IPS-11a (cell line): Measurements from ENCODE around the gene ZNF678.

ENCODE experiments used
- H3K4me3 ChIP-seq: one replicate; pipeline ENCODE4 v1.5.1; 2013; ENCODE audit warnings: low read depth, low read length, control low read depth

The ZNF678 gene

GRCh38 chr1:227563324-227564201 lies at the start of gene ZNF678:
ZNF678 (plus strand) TSS chr1:227563556; CDS start chr1:227650992, 87,436 bp downstream.
- peak within 1 kb of the TSS; percentile 67 for H3K4me3 ChIP-seq

DNA sequence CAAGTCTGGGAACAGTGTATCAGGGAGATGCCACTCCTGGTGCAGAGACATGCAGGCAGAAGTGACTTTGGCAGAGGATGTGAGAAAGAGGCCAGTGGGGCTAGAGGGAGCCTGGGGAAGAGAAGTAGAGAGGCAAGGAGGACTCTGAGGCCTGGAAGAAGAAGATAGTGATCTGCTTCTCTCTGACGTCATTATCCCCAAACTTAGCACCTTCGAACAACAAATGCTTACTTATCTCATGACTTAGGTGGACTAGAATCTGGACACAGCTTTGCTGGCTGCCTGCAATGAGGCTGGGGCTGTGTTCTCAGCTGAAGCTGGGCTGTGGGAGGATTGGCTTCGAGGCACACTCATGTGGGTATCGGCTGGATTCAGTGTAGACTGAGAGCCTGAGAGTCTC lies 44.5 kb upstream of the ZNF678 start:
- no peak overlapping the region for H3K4me3 ChIP-seq

- no peak overlapping the region for H3K4me3 ChIP-seq
Measured at GRCh38 chr1:227521782-227522181, 41.6 kb upstream of the ZNF678 start.

DNA sequence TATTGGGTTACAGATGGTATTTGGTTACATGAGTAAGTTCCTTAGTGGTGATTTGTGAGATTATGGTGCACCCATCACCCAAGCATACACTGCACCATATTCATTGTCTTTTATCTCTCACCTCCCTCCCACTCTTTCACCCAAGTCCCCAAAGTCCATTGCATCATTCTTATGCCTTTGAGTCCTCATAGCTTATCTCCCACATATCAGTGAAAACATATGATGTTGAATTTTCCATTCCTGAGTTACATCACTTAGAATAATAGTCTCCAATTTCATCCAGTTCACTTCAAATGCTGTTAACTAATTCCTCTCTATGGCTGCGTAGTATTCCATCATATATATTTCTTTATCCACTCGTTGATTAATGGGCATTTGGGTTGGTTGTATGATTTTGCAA lies 36.8 kb upstream of the ZNF678 start:
- H3K4me3 ChIP-seq: no peak overlapping the region

DNA sequence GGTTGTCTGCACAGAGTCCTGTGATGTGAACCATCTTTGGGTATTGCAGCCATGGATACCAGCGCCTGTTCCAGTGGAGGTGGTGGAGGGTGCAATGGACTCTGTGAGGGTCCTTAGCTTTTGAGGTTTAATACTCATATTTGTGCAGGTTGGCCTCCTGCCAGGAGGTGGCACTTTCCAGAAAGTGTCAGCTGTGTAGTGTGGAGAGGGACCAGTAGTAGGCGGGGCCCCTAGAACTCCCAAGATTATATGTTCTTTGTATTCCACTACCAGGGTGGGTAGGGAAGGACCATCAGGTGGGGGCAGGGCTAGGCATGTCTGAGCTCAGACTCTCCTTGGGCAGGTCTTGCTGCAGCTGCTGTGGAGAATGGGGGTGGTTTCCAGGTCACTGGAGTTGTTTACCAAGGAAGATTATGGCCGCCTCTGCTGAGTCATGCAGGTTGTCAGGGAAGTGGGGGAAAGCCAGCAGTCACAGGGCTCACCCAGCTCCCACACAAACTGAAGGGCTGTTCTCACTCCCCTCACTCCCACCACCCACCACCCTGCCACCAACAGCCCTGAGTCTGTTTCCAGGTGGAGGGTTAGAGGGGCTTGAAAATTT lies 31.2 kb upstream of the ZNF678 start:
- no peak overlapping the region for H3K4me3 ChIP-seq

DNA sequence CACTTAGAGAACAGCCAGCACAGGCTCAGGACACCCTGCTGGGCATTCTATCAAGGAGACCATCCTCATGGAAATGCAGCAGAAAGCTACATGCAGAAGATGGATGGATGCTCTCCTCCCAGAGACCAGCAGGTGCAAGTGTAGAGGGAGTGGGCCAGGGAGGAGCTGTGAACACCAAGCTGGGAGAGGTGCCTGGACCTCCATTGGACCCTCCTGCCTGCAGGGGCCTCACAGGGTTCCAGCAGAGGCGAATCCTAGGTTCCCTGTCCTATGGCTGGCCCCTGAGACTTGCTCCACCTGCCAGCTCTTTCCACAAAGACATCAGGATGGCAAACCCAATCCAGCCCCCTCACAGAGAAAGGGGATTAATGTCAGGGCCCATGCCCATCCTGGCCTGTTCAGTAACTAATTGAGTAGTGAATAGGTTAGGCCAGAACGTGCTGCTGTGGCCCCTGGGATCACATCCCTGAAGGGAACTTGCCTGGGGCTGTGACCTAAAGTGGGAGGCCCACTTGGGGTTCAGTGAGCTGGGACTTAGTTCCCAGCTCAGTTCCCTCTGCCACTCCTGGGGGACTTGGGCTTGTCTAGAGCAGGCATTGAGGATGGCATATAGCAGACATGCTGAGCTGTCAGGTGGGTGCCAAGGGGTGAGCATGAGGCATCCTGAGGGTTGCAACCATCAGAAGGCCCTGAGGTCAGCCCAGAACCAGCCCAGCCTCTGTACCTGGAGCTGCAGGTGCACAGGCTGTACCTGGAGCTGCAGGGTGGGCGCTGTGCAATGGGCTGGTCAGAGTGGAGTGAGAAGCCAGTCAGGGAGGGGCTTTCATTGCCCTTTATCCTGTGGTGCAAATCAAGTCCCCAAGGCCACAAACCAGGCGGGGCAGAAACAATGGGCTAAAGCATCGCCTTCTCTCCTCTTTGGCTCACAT lies 22.9 kb upstream of the ZNF678 start:
- no peak overlapping the region for H3K4me3 ChIP-seq

DNA sequence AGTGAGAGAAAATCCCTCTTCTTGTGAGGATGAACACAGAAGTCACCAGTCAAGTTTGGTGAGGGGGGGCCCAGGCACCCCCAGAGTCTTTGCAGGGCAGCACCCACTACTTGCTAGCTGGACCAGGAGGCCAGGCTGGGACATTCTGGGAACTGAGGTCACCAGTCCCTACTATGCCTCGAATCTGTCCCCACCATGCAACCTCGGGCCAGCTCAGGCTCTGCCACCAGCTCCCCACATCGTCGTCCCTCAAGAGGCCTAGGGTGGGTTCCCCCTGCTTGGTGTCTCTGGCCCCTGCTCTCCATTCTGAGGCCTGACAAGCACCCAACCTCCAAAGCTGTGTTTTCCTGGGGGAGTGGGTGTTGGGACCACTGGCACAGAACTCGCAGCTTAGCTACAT lies 22.2 kb upstream of the ZNF678 start:
- no peak overlapping the region for H3K4me3 ChIP-seq

DNA sequence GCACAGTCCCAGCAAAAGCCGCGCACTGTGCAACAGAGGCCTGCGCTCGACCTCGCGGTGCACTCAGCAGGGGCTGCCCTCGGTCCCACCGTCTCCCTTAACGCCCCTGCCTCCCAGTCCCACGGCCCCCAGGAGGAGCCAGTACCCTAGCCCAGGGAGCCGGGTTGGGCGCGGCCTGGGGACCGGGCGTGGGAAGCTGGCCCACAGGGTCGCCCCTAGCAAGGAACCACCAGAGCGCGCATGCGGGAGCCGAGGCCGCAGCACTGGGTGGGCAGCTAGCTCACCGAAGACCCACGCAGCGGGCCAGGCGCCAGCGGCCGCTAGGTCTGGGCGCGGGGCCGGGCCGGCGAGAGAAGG lies 21.6 kb upstream of the ZNF678 start:
- H3K4me3 ChIP-seq: peak overlapping the region; percentile 41

GRCh38 chr1:227542153-227543120 lies 20.9 kb upstream of the ZNF678 start:
- peak overlapping the region; percentile 41 for H3K4me3 ChIP-seq

- H3K4me3 ChIP-seq: no peak overlapping the region
Measured at GRCh38 chr1:227543283-227544066, 19.9 kb upstream of the ZNF678 start.

DNA sequence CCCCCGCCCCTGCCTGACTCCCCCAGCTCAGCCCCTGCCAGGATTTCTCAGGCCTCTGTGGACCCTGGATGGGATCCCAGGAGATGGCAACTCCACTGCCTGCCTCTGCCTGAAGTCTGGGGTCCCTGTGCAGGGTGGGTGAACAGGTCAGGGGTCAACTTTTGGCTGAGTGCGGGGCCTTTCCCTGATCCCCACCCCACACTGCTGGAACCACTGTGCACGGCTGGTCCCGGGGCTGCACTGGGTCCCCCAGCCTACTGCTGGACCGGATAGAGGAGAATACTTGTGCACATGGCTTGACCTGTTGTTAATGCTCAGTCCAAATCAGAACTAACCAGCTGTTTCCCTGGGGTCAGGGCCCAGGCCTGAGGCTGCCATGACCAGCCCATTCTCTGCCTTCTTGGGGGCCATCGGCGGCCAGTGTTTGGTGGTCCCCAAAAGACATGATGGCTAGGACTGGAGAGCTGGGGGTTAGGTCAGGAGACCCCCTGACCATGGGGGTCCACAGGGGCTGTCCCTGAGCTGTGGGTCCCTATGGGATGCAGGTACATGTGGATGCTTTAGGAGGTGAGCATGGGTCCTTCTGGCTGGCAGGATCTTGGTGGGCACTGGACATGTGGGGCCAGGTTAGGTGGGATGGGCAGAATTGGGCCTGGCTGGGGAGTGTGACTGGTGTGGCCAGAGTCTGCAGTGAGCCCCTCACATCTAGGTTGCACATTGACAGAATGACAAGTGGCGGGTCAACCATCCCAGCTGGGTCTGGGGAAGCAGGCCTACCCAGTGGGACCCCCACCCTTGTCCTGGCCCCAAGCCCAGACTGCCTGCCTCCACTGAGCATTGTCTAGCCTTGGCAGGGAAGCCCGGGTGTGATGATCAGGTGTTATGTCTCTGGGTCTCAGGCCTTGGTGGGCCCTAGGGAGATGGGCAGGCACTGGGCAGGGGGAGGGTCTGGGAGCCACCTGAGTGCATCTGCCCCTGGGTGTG lies 19.0 kb upstream of the ZNF678 start:
- no peak overlapping the region for H3K4me3 ChIP-seq

- no peak overlapping the region for H3K4me3 ChIP-seq
Measured at GRCh38 chr1:227545361-227545760, 18.0 kb upstream of the ZNF678 start.

DNA sequence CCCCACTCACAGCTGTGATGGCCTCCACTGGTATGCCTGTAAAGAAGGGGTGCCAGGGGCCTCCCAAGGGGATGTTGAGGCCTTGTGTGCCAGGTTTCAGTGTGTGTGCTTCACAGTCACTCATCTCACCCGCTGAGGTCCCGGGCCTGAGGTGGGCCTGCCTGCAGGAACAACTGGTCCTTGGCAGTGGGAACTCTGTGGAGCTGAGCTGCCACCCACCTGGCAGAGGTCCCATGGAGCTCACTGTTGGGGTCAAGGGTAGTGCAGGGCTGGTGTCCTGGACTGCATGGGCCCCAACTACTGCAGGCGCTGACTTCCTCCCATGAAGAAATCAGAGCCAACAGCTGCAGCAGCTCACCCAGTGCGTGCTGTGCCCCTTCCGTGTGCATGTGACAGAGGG lies 17.3 kb upstream of the ZNF678 start:
- no peak overlapping the region for H3K4me3 ChIP-seq

DNA sequence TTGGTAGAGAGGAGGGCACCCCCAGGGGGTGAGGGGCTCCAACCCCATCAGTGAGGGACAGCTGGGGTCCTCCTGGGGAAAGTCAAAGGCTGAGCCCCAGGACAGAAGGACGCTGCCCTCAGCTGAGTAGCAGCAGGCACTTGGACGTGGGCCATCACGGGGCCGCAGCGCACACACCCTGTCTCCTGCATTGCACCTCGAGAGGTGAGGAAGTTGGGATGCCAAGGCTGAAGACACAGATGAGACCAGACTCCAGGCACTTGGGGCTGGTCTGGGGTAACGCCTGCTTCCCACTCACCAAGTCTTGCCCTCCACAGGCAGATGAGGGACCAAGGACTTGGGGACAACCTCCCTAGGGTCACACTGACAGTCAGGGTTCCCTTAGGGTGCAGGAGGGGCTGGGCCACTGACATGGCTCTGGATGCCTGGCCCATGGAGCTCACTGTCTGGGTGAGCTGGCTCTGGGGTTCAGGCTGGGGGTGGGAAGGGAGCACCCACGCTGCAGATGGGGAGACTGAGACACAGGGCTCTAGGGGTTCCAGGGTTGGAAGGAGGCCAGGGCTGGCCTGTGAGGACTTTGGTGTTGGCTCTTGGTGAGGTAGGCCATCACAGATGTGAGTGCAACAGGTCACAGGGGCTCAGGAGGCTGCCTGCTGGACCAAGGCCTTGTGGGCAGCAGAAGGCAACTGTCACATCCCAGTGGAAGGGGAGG lies 16.6 kb upstream of the ZNF678 start:
- H3K4me3 ChIP-seq: no peak overlapping the region

DNA sequence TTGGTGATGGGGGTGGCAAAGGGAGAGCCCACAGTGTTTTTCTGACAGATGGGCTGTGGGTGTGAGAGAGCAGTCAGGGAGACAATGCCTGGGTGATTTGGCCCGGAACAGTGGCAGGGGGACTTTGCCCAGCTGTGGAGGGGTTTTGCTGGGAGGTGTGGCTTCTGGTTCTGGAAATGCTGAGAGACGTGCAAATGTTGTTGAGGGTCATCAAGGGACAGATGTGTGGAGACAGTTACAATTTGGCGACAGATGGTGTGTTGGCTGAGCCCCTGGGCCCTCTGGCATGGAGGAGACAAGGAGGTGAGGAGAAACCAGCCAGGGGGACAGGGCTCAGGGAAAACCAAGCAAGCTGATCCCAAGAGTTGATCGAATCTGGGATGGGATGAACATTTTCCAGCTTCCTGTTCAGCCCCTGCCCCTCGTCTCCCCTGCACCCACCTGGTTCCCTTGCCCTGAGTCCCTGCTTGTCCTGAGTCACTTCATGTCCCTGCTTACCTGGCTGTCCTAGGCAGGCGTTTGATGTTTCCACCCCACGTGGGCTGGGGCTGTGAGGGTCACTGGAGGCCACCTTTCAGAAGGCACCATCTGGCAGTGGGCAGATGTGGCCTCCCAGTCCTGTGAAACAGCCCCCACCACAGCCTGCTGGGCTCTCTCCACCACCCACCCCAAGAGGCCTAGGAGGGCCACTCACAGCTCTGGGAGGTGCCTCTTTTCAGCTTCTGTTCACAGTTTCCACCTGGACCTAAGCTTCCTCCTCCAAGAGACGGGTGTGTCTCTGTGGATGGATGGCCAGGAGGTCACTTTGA lies 15.8 kb upstream of the ZNF678 start:
- no peak overlapping the region for H3K4me3 ChIP-seq

- H3K4me3 ChIP-seq: no peak overlapping the region
Measured at GRCh38 chr1:227548119-227548397, 15.3 kb upstream of the ZNF678 start.

GRCh38 chr1:227548448-227548847 lies 14.9 kb upstream of the ZNF678 start:
- no peak overlapping the region for H3K4me3 ChIP-seq
